HG02623 (cell line): ENCODE data around the gene TOM1L2.

Experiments
- ATAC-seq: cut with Tn5 transposase; IDR thresholded peaks from one replicate; pipeline ENCODE4 v1.9.1; 2021; ENCODE audit warnings: moderate library complexity; ENCODE audit not compliant: unreplicated experiment

The TOM1L2 gene

GRCh38 chr17:17851103-17852002 lies 120.8 kb downstream of the TOM1L2 start:
- ATAC-seq = no peak

- no peak for ATAC-seq
These were observed 122.3 kb downstream of the TOM1L2 start for GRCh38 chr17:17849845-17850373.

- peak; percentile 46 for ATAC-seq
These were observed 122.9 kb downstream of the TOM1L2 start for GRCh38 chr17:17849147-17849820.

GRCh38 chr17:17848311-17849082 lies 123.7 kb downstream of the TOM1L2 start:
- ATAC-seq = no peak

GRCh38 chr17:17847726-17848125 lies 124.5 kb downstream of the TOM1L2 start:
- no peak for ATAC-seq

- no peak for ATAC-seq
These were observed 125.0 kb downstream of the TOM1L2 start for GRCh38 chr17:17847118-17847689.

- no peak for ATAC-seq
These were observed 125.6 kb downstream of the TOM1L2 start for GRCh38 chr17:17846645-17847044.

- ATAC-seq = no peak
These were observed 126.2 kb downstream of the TOM1L2 start for GRCh38 chr17:17846003-17846402.

GRCh38 chr17:17845046-17845775 lies 127.0 kb downstream of the TOM1L2 start:
- no peak for ATAC-seq

- no peak for ATAC-seq
These were observed 127.7 kb downstream of the TOM1L2 start for GRCh38 chr17:17844500-17844899.

GRCh38 chr17:17844079-17844478 lies 128.1 kb downstream of the TOM1L2 start:
- no peak for ATAC-seq

GRCh38 chr17:17843096-17843495 lies 129.1 kb downstream of the TOM1L2 start:
- no peak for ATAC-seq

GRCh38 chr17:17842111-17842876 lies 129.9 kb downstream of the TOM1L2 start:
- ATAC-seq = no peak

GRCh38 chr17:17841601-17842025 lies 130.6 kb downstream of the TOM1L2 start:
- no peak for ATAC-seq

- ATAC-seq = no peak
These were observed 131.2 kb downstream of the TOM1L2 start for GRCh38 chr17:17840751-17841591.

GRCh38 chr17:17839791-17840707 lies 132.2 kb downstream of the TOM1L2 start:
- peak; percentile 58 for ATAC-seq
